Esophagus muscularis mucosa (tissue), 4 donors: ENCODE data around the gene PHF21A. TPM values are rescaled to one million over a fixed set of nuclear protein-coding genes. Genes with fewer than 3 reads are reported as not detected.

Source experiments
- DNase-seq: peaks from one replicate; pipeline ENCODE4 v3.0.0-alpha.2; 2017; ENCODE audit errors: extremely low spot score
- H3K27ac ChIP-seq, 4 donors: fragments of 200-600 bp; sonication (generic); replicated peaks in 1 of 4; 1 replicate in 3 of 4; 2 replicates in 1 of 4; pipeline ENCODE4 v1.5.1; 2016 to 2019; ENCODE audit warnings: mild to moderate bottlenecking in 1 of 4
- H3K27me3 ChIP-seq, 4 donors: fragments of 200-600 bp; sonication (generic); one replicate each; pipeline versions ENCODE4 v1.5.1 to v1.6.0; 2016 to 2019
- H3K36me3 ChIP-seq, 4 donors: fragments of 200-600 bp; sonication (generic); one replicate each; pipeline ENCODE4 v1.5.1; 2016 to 2019
- H3K4me1 ChIP-seq, 4 donors: fragments of 200-600 bp; sonication (generic); one replicate each; pipeline ENCODE4 v1.5.1; 2016 to 2019
- H3K4me3 ChIP-seq, 4 donors: fragments of 200-600 bp; sonication (generic); 1 replicate in 2 of 4; 2 replicates in 2 of 4; pipeline ENCODE4 v1.5.1; 2016 to 2019; ENCODE audit warnings: mild to moderate bottlenecking in 4 of 4, moderate library complexity in 1 of 4
- H3K9me3 ChIP-seq, 4 donors: fragments of 200-600 bp; sonication (generic); 1 replicate in 3 of 4; 2 replicates in 1 of 4; pipeline ENCODE4 v1.5.1; 2016 to 2019
- EP300 ChIP-seq: sonication (generic); formaldehyde crosslinking; IDR thresholded peaks from one replicate; pipeline ENCODE4 v1.6.1; 2017; ENCODE audit warnings: antibody characterized with exemption
- POLR2A ChIP-seq: fragments of 450-650 bp; IDR thresholded peaks from one replicate; pipeline ENCODE4 v1.6.1; 2017; ENCODE audit warnings: antibody characterized with exemption, moderate library complexity, mild to moderate bottlenecking, low read depth
- POLR2AphosphoS5 ChIP-seq, 2 donors: sonication (generic); formaldehyde crosslinking; IDR thresholded peaks; one replicate each; pipeline ENCODE4 v1.6.1; 2017; ENCODE audit warnings: antibody characterized with exemption in 2 of 2
- WGBS: methylation state at CpG from one replicate; pipeline ENCODE4 v1.1.5; 2018; 5-methylcytosine and 5-hydroxymethylcytosine counted together
- intact Hi-C: fragments of 100-400 bp; cut with DNase I; formaldehyde crosslinking; loops from one replicate; pipeline ENCODE4 v1.15.1; 2023
- total RNA-seq, 4 donors: library from RNA; depleted of rRNA; stranded (reverse); fragments of >200 nt; gene quantifications; one replicate each; pipeline versions ENCODE4 v1.1.0 to v1.2.1, GENCODE V29; 2016
- TF ChIP-seq, protein P1 (sequence below), 3 experiments: fragments of 200-600 bp in 2 of 3; fragments of 450-650 bp in 1 of 3; sonication (generic) in 2 of 3; IDR thresholded peaks; one replicate each; pipeline ENCODE4 v1.5.1; 2017 to 2019; ENCODE audit warnings: antibody characterized with exemption in 3 of 3, mild to moderate bottlenecking in 2 of 3, moderate library complexity in 1 of 3

PHF21A gene
- total RNA-seq, 4 donors from 2014 or later, result 31.8 to 47.8 (median 36.1) TPM

DNA sequence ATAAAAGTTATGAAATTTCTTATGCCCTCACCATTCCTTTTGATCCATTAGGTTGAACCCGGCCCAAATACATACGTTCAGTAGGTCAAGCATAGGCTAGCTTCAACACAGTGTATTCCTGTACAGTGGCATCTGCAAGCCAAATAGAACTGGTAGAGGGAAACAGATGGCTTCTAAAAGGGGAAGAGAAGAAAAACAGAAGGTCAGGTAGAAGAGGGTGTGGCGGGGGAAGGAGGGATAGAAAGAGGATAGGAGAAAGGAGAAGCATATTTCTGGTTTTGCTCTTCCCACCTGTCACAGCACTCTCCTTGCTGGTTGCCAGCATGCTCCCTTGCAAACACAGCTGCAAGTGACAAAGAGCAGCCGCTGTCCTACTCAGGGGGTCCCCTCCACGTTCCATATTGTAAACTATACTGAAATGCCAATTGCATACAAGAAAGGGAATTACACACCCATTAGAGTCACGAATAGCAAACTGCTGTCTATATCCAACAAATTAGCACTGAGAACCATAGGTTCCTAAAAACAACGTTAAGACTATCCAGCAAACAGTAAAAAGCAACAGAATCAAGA, 71.8 kb downstream of the PHF21A start:
- peaks cover 24 to 42% (median 39%) of the 10 kb centered on the region in 4 donors for H3K4me1 ChIP-seq
- intact Hi-C loops, result no loop called here
- TF ChIP-seq EP300, result no peak
- no peak for TF ChIP-seq POLR2AphosphoS5 (IDR thresholded peaks at IDR 0.05)
- TF ChIP-seq, protein P1, sequence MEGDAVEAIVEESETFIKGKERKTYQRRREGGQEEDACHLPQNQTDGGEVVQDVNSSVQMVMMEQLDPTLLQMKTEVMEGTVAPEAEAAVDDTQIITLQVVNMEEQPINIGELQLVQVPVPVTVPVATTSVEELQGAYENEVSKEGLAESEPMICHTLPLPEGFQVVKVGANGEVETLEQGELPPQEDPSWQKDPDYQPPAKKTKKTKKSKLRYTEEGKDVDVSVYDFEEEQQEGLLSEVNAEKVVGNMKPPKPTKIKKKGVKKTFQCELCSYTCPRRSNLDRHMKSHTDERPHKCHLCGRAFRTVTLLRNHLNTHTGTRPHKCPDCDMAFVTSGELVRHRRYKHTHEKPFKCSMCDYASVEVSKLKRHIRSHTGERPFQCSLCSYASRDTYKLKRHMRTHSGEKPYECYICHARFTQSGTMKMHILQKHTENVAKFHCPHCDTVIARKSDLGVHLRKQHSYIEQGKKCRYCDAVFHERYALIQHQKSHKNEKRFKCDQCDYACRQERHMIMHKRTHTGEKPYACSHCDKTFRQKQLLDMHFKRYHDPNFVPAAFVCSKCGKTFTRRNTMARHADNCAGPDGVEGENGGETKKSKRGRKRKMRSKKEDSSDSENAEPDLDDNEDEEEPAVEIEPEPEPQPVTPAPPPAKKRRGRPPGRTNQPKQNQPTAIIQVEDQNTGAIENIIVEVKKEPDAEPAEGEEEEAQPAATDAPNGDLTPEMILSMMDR (IDR thresholded peaks at IDR 0.05), result no peak
- no peak for TF ChIP-seq POLR2A
- 70% methylated on average over 7 of the region's 7 CpGs for WGBS
- H3K4me3 ChIP-seq, result no peak overlapping the region
- peak overlapping the region in 2 of 4 donors; percentile 16 to 52 for H3K27ac ChIP-seq
- no peaks in the 10 kb centered on the region for H3K36me3 ChIP-seq
- DNase-seq, result no peak
- no peaks in the 10 kb centered on the region for H3K9me3 ChIP-seq
- H3K27me3 ChIP-seq, result no peaks in the 10 kb centered on the region

DNA sequence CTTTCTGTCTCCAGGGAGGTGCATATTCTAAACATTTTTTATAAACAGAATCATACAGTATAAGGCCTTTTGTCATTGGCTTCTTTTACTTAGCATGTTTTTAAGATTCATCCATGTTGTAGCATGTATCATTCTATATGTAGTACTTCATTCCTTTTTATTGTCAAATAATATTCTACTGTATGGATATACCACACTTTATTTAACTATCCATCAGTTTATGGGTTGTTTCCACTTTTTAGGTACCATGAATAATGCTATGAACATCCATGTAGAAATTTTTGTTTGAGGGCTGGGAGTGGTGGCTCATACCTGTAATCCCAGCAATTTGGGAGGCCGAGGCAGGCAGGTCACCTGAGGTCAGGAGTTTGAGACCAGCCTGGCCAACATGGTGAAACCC, 73.1 kb downstream of the PHF21A start:
- no peak overlapping the region for H3K4me3 ChIP-seq
- no peak for DNase-seq
- peaks cover 36 to 53% (median 45%) of the 10 kb centered on the region in 4 donors for H3K4me1 ChIP-seq
- intact Hi-C loops, result no loop called here
- H3K9me3 ChIP-seq, result no peaks in the 10 kb centered on the region
- no peaks in the 10 kb centered on the region for H3K27me3 ChIP-seq
- no peak overlapping the region for H3K27ac ChIP-seq
- 100% methylated on average over 1 of the region's 1 CpG for WGBS
- TF ChIP-seq POLR2AphosphoS5 (IDR thresholded peaks at IDR 0.05), result no peak
- TF ChIP-seq EP300, result no peak
- no peak for TF ChIP-seq POLR2A
- TF ChIP-seq, protein P1 (IDR thresholded peaks at IDR 0.05), result no peak
- H3K36me3 ChIP-seq, result no peaks in the 10 kb centered on the region

DNA sequence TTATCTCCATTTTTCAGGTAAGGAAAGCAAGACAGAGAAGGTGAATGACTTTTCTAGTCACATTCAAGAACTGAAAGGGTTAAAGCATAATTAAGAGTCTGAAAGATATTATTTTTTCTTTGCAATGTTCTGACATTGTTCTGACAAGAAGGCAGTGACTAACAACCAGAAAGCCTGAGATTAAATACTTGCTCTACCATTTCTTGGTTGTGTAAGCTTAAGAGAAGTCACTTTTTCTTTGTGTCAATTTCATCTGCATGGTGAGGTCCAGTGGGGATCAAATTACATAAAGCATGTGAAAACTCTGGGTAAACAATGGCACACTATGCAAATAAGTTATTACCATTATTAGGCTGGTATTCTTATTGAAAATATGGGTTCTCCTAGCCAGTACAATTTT, 73.7 kb downstream of the PHF21A start:
- no peaks in the 10 kb centered on the region for H3K27me3 ChIP-seq
- TF ChIP-seq POLR2A (no peak), POLR2AphosphoS5 (IDR thresholded peaks at IDR 0.05) (no peak), EP300 (no peak)
- TF ChIP-seq, protein P1 (IDR thresholded peaks at IDR 0.05), result no peak
- intact Hi-C loops, result no loop called here
- H3K4me3 ChIP-seq, result no peak overlapping the region
- H3K36me3 ChIP-seq, result no peaks in the 10 kb centered on the region
- H3K4me1 ChIP-seq, result peaks cover 37 to 54% (median 44%) of the 10 kb centered on the region in 4 donors
- no peak overlapping the region for H3K27ac ChIP-seq
- H3K9me3 ChIP-seq, result no peaks in the 10 kb centered on the region
- no peak for DNase-seq

DNA sequence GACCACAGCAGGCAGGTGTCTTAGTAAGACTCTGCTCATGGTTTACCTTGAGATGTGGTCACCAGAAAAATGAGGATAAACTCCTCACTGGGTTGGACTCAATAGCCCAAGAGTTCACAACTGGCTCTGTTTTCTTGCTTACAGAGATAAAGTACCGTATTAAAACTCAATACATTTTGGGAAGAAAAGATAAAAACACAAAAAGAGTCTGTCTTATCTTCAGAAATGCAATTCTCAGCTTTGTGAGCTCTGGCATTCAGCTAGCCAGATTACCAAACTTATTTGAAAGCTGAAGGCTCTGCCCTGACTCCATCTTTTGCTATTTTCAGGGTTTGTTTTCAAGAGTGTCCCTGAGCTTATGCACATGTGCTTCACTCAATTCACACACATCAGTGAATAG, 75.4 kb downstream of the PHF21A start:
- Histone ChIP-seq H3K27me3 (no peaks in the 10 kb centered on the region), H3K4me1 (peaks cover 32 to 39% (median 37%) of the 10 kb centered on the region in 4 donors), H3K4me3 (no peak overlapping the region), H3K9me3 (no peaks in the 10 kb centered on the region), H3K36me3 (no peaks in the 10 kb centered on the region), H3K27ac (no peak overlapping the region)
- 100% methylated on average over 1 of the region's 1 CpG for WGBS
- DNase-seq, result no peak
- intact Hi-C loops, result no loop called here
- TF ChIP-seq, protein P1 (IDR thresholded peaks at IDR 0.05), result no peak
- TF ChIP-seq POLR2AphosphoS5 (IDR thresholded peaks at IDR 0.05), result no peak
- no peak for TF ChIP-seq EP300
- TF ChIP-seq POLR2A, result no peak

DNA sequence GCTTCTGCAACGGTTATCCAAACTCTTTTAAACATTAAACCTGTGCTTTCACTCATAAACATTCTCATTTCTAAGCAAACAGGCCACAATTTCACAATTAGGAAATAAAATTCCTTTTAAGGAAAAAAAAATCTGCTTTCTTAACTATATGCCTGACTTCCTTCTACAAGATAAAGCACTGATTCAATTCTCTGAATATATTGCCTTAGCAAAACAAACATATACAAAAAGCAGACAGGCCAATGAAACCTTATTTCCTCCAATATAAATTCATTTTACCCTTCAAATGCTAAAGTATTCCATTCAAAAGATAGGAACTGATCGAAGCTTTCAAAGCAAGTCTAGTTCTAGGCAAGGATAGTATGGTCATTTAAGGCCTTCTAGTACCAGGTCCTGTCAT, 76.7 kb downstream of the PHF21A start:
- WGBS, result 87% methylated on average over 2 of the region's 2 CpGs
- no peak overlapping the region for H3K27ac ChIP-seq
- no peak for DNase-seq
- intact Hi-C loops, result no loop called here
- TF ChIP-seq, protein P1 (IDR thresholded peaks at IDR 0.05), result no peak
- TF ChIP-seq POLR2AphosphoS5 (IDR thresholded peaks at IDR 0.05), result no peak
- no peak for TF ChIP-seq EP300
- no peak for TF ChIP-seq POLR2A
- H3K4me1 ChIP-seq, result peaks cover 30 to 39% (median 36%) of the 10 kb centered on the region in 4 donors
- no peaks in the 10 kb centered on the region for H3K27me3 ChIP-seq
- H3K4me3 ChIP-seq, result no peak overlapping the region
- H3K9me3 ChIP-seq, result no peaks in the 10 kb centered on the region
- H3K36me3 ChIP-seq, result no peaks in the 10 kb centered on the region
